ENCODE measurements around the gene WNT1.

GRCh38 chr12:48973531-48973930 lies 4.6 kb upstream of the WNT1 start:
- TF ChIP-seq CTCF (IDR thresholded peaks at IDR 0.05) (no peak), POLR2A (IDR thresholded peaks at IDR 0.05) (no peak)
